BE2C (cell line): Measurements from ENCODE around the gene CDC42EP1.

Source experiments
- DNase-seq: peaks from one replicate; pipeline ENCODE4 v3.0.0-alpha.2; 2020
- H3K27me3 ChIP-seq: fragments of 250-450 bp; sonication (Bioruptor Pico); 2 replicates; pipeline ENCODE4 v1.5.1; 2020; ENCODE audit warnings: mild to moderate bottlenecking
- H3K36me3 ChIP-seq: fragments of 250-450 bp; sonication (Bioruptor Pico); 2 replicates; pipeline ENCODE4 v1.5.1; 2020; ENCODE audit warnings: mild to moderate bottlenecking
- H3K4me1 ChIP-seq: fragments of 250-450 bp; sonication (Bioruptor Pico); 2 replicates; pipeline ENCODE4 v1.5.1; 2020
- H3K4me3 ChIP-seq: 2 replicates; pipeline ENCODE4 v1.5.1; 2011; ENCODE audit warnings: low read depth, low read length
- H3K9me3 ChIP-seq: fragments of 250-450 bp; sonication (Bioruptor Pico); 2 replicates; pipeline ENCODE4 v1.5.1; 2020
- CTCF ChIP-seq: IDR thresholded peaks from 2 replicates; pipeline ENCODE4 v1.5.1; 2012; ENCODE audit warnings: mild to moderate bottlenecking, low read depth, low read length

Gene CDC42EP1

GRCh38 chr22:37570661-37570976 lies 10.3 kb downstream of the CDC42EP1 start:
- Histone ChIP-seq H3K9me3 (no peaks in the 10 kb centered on the region), H3K36me3 (no peaks in the 10 kb centered on the region), H3K4me3 (no peak overlapping the region), H3K4me1 (no peaks in the 10 kb centered on the region; the same call in 1 of the 2 replicates), H3K27me3 (no peaks in the 10 kb centered on the region)
- TF ChIP-seq CTCF, result no peak
- no peak for DNase-seq

- DNase-seq, result no peak
- H3K36me3 ChIP-seq, result no peaks in the 10 kb centered on the region
- H3K9me3 ChIP-seq, result no peaks in the 10 kb centered on the region
- no peaks in the 10 kb centered on the region; the same call in 1 of the 2 replicates for H3K4me1 ChIP-seq
- no peak overlapping the region for H3K4me3 ChIP-seq
- TF ChIP-seq CTCF, result no peak
- no peaks in the 10 kb centered on the region for H3K27me3 ChIP-seq
These were observed 11.1 kb downstream of the CDC42EP1 start for GRCh38 chr22:37571258-37571991.

GRCh38 chr22:37571992-37572373 lies 11.7 kb downstream of the CDC42EP1 start:
- Histone ChIP-seq H3K27me3 (no peaks in the 10 kb centered on the region), H3K4me3 (no peak overlapping the region), H3K36me3 (no peaks in the 10 kb centered on the region), H3K9me3 (no peaks in the 10 kb centered on the region), H3K4me1 (no peaks in the 10 kb centered on the region; the same call in 1 of the 2 replicates)
- no peak for TF ChIP-seq CTCF
- DNase-seq, result no peak

- DNase-seq, result no peak
- no peak for TF ChIP-seq CTCF
- no peaks in the 10 kb centered on the region for H3K4me1 ChIP-seq
- H3K9me3 ChIP-seq, result no peaks in the 10 kb centered on the region
- no peaks in the 10 kb centered on the region for H3K27me3 ChIP-seq
- no peak overlapping the region for H3K4me3 ChIP-seq
- no peaks in the 10 kb centered on the region for H3K36me3 ChIP-seq
These were observed 15.3 kb downstream of the CDC42EP1 start for GRCh38 chr22:37575490-37576003.

- Histone ChIP-seq H3K36me3 (no peaks in the 10 kb centered on the region), H3K9me3 (no peaks in the 10 kb centered on the region), H3K4me1 (no peaks in the 10 kb centered on the region), H3K4me3 (no peak overlapping the region), H3K27me3 (no peaks in the 10 kb centered on the region)
- no peak for TF ChIP-seq CTCF
- no peak for DNase-seq
These were observed 17.7 kb downstream of the CDC42EP1 start for GRCh38 chr22:37578002-37578401.

- DNase-seq, result no peak
- H3K4me1 ChIP-seq, result no peaks in the 10 kb centered on the region
- H3K27me3 ChIP-seq, result no peaks in the 10 kb centered on the region
- no peak overlapping the region for H3K4me3 ChIP-seq
- H3K36me3 ChIP-seq, result no peaks in the 10 kb centered on the region
- TF ChIP-seq CTCF, result no peak
- H3K9me3 ChIP-seq, result no peaks in the 10 kb centered on the region
These were observed 21.2 kb downstream of the CDC42EP1 start for GRCh38 chr22:37581504-37581903.
